A673 (cell line): ENCODE data around the gene RAD23B. TPM values are rescaled to one million over a fixed set of nuclear protein-coding genes. Genes with fewer than 3 reads are reported as not detected.

Experiments used
- BruUV-seq: library from RNA; stranded (reverse); fragments of 400-500 nt; replicated peaks from 2 replicates; lab custom pipeline; 2021; lab: Mats Ljungman, UMichigan
- CTCF ChIA-PET: fragments of 300-600 bp; sonication (Branson Sonifier 250); formaldehyde crosslinking; loops from one replicate; lab custom pipeline; 2022; ENCODE audit warnings: antibody characterized with exemption; lab: Charles Lee
- POLR2A ChIA-PET: fragments of 300-600 bp; sonication (Branson Sonifier 250); formaldehyde crosslinking; loops from one replicate; lab custom pipeline; 2022; ENCODE audit warnings: antibody characterized with exemption; ENCODE audit not compliant: low non-redundant PET; lab: Charles Lee
- DNase-seq: peaks from one replicate; pipeline ENCODE4 v3.0.0-alpha.2; 2015; ENCODE audit warnings: low spot score
- H3K27ac ChIP-seq: fragments of 200-600 bp; sonication (generic); 2 replicates; pipeline ENCODE4 v1.5.1; 2016; ENCODE audit warnings: mixed run types, low read depth, mild to moderate bottlenecking, mixed read lengths, antibody characterized with exemption, low read length; ENCODE audit not compliant: poor library complexity, severe bottlenecking
- H3K27me3 ChIP-seq: fragments of 200-600 bp; sonication (generic); replicated peaks from 2 replicates; pipeline ENCODE4 v1.6.1; 2017; ENCODE audit warnings: mixed run types, low read depth, mild to moderate bottlenecking, mixed read lengths, antibody characterized with exemption, low read length; ENCODE audit not compliant: insufficient read depth, poor library complexity
- H3K36me3 ChIP-seq: fragments of 200-600 bp; sonication (generic); 2 replicates; pipeline ENCODE4 v1.6.1; 2016; ENCODE audit warnings: mixed run types, mild to moderate bottlenecking, mixed read lengths, antibody characterized with exemption, low read length; ENCODE audit not compliant: insufficient read depth, poor library complexity, severe bottlenecking
- H3K4me1 ChIP-seq: fragments of 200-600 bp; sonication (generic); 2 replicates; pipeline ENCODE4 v1.6.1; 2017; ENCODE audit warnings: mixed run types, mild to moderate bottlenecking, mixed read lengths, antibody characterized with exemption, low read length; ENCODE audit not compliant: insufficient read depth, poor library complexity, severe bottlenecking
- H3K4me3 ChIP-seq: fragments of 200-600 bp; sonication (generic); 2 replicates; pipeline ENCODE4 v1.5.1; 2016; ENCODE audit warnings: low read depth, mixed run types, mild to moderate bottlenecking, mixed read lengths, low read length; ENCODE audit not compliant: poor library complexity, severe bottlenecking
- H3K9me3 ChIP-seq: fragments of 200-600 bp; sonication (generic); 2 replicates; pipeline ENCODE4 v1.6.1; 2016; ENCODE audit warnings: mixed run types, low read depth, mild to moderate bottlenecking, mixed read lengths, antibody characterized with exemption, low read length; ENCODE audit not compliant: poor library complexity, severe bottlenecking
- CTCF ChIP-seq: fragments of 300-800, 200-600 bp; sonication (generic); conservative IDR thresholded peaks from 2 replicates; pipeline ENCODE4 v1.5.1; 2017; ENCODE audit warnings: low read depth, mild to moderate bottlenecking, antibody characterized with exemption, low read length, moderate library complexity, mixed read lengths
- EZH2 ChIP-seq: fragments of 200-600 bp; sonication (generic); IDR thresholded peaks from 2 replicates; pipeline ENCODE4 v1.6.1; 2017; ENCODE audit warnings: borderline replicate concordance, low read depth, mild to moderate bottlenecking, mixed read lengths, antibody characterized with exemption, low read length; ENCODE audit not compliant: poor library complexity, severe bottlenecking
- intact Hi-C: fragments of 100-400 bp; cut with micrococcal nuclease; formaldehyde crosslinking; loops from one replicate; pipeline ENCODE4 v1.10.0; 2022; ENCODE audit not compliant: unreplicated experiment
- total RNA-seq: library from RNA; stranded (reverse); gene quantifications from 2 replicates; pipeline ENCODE4 v1.2.3, GENCODE V29; 2021

The RAD23B gene
- total RNA-seq, 1 experiment from 2014 or later, result 151 TPM

DNA sequence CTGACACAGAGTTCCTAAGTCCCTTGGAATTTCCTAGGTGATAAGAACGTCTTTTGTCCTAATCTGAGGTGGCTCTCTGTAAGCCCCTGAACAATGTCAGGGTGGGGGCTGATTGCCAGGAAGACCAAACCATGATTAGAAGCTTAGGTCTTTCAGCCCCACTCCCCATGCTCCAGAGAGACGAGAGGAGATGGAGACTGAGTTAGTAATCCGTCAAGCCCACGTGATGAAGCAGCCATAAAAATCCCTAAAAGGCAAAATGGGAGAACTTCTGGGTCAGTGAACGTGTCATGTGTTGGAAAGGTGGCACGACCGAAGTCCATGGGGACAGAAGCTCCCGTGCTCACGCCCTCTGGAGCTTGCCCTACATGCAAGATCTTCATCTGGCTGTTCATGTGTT lies 85.6 kb downstream of the RAD23B start:
- BruUV-seq, result no TSS peak
- Histone ChIP-seq H3K4me1 (no peaks in the 10 kb centered on the region), H3K27ac (no peak overlapping the region), H3K4me3 (no peak overlapping the region), H3K27me3 (no peaks in the 10 kb centered on the region), H3K36me3 (no peaks in the 10 kb centered on the region), H3K9me3 (no peaks in the 10 kb centered on the region)
- CTCF ChIA-PET, result no interaction called here
- POLR2A ChIA-PET, result no interaction called here
- DNase-seq, result no peak
- intact Hi-C loops, result no loop called here
- TF ChIP-seq EZH2 (no peak), CTCF (no peak)

DNA sequence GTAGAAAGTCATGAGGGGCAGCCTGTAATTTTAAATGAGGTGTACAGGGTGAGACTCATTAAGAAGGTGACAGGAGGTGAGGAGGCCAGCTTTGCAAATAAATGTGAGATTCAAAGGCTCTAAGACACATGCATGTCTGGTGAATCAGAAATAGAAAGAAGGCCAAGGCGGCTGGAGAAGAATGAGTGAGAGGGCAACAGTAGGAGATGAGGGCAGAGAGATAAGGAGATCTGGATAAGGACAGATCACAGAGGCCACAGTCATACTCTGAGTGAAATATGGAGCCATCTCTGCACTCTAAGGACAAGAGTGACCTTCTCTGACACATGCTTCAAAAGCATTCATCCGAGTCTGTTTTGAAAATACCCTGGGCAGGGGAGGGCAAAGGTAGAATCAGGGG lies 90.7 kb downstream of the RAD23B start:
- CTCF ChIA-PET, result no interaction called here
- intact Hi-C loops, result no loop called here

GRCh38 chr9:107375001-107375400 lies 91.9 kb downstream of the RAD23B start:
- no peak overlapping the region for H3K4me3 ChIP-seq
- no peaks in the 10 kb centered on the region for H3K4me1 ChIP-seq
- DNase-seq, result no peak
- no peak for TF ChIP-seq CTCF
- TF ChIP-seq EZH2, result no peak
- no peaks in the 10 kb centered on the region for H3K36me3 ChIP-seq
- intact Hi-C loops, result no loop called here
- no peak overlapping the region for H3K27ac ChIP-seq
- no peaks in the 10 kb centered on the region for H3K9me3 ChIP-seq
- BruUV-seq, result no TSS peak
- CTCF ChIA-PET, result no interaction called here
- peaks cover 4% of the 10 kb centered on the region for H3K27me3 ChIP-seq
- POLR2A ChIA-PET, result no interaction called here

More for the DNA sequence above, 90.7 kb downstream of the RAD23B start:
- TF ChIP-seq CTCF (no peak), EZH2 (no peak)
- DNase-seq, result no peak
- no TSS peak for BruUV-seq
- POLR2A ChIA-PET, result no interaction called here
- Histone ChIP-seq H3K27me3 (peaks cover 4% of the 10 kb centered on the region), H3K4me3 (no peak overlapping the region), H3K9me3 (no peaks in the 10 kb centered on the region), H3K4me1 (no peaks in the 10 kb centered on the region), H3K36me3 (no peaks in the 10 kb centered on the region), H3K27ac (no peak overlapping the region)
